WI38 (cell line): ENCODE data around the gene HTT-AS.
"Not testable (repeated sequence)": the region's sequence is repeated elsewhere in the genome, so short reads cannot be mapped to it uniquely, and the experiment has no call there.

ENCODE experiments used
- H3K4me3 ChIP-seq: 2 replicates; pipeline ENCODE4 v1.5.1; 2011; ENCODE audit warnings: low read depth, mild to moderate bottlenecking, control low read depth, low read length
- TF ChIP-seq, protein P1 (sequence below): IDR thresholded peaks from 2 replicates; pipeline ENCODE4 v1.5.1; 2012; ENCODE audit warnings: low read depth, mild to moderate bottlenecking, control low read depth, low read length

HTT-AS gene

DNA sequence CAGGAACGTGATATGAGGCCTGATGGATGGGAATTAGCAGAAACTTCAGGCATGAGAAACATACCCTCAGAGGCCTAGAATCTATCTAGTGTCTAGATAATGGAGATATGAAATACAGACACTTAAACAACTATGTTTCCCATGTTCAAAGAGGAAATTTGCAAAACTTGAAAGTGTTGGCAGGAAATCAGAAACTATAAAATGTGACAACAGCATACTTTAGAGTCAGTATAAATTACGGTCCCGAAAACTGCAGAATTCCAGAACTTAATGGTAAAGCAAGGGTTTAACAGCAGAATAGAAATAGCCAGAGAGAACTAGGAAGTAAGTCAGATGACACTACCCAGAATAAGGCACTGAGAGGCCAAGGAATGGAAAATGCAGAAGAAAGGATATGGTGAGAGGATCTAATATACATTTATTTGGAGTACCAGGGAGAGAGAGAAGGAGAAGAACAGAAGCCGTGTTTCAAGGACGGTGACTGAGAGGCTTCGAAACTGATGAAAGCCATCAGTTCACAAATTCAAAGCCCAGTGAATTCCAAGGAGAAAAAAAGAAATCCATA lies 7.4 kb downstream of the HTT-AS start:
- H3K4me3 ChIP-seq = no peak overlapping the region
- TF ChIP-seq, protein P1, sequence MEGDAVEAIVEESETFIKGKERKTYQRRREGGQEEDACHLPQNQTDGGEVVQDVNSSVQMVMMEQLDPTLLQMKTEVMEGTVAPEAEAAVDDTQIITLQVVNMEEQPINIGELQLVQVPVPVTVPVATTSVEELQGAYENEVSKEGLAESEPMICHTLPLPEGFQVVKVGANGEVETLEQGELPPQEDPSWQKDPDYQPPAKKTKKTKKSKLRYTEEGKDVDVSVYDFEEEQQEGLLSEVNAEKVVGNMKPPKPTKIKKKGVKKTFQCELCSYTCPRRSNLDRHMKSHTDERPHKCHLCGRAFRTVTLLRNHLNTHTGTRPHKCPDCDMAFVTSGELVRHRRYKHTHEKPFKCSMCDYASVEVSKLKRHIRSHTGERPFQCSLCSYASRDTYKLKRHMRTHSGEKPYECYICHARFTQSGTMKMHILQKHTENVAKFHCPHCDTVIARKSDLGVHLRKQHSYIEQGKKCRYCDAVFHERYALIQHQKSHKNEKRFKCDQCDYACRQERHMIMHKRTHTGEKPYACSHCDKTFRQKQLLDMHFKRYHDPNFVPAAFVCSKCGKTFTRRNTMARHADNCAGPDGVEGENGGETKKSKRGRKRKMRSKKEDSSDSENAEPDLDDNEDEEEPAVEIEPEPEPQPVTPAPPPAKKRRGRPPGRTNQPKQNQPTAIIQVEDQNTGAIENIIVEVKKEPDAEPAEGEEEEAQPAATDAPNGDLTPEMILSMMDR = no peak

DNA sequence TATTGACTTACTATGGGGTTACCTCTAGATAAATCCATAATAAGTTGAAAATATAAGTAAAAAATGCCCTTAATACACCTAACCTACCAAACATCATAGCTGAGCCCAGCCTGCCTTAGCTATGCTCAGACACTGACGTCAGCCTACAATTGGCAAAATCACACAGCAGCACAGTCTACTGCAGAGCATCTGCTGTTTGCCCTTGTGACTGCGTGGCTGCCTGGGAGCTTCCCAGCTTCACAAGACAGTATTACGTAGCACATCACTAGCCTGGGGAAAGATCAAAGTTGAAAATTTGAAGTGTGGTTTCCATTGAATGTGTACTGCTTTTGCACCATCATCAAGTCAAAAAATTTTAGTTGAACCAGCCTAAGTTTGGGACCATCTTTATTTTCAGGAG lies 8.8 kb downstream of the HTT-AS start:
- TF ChIP-seq, protein P1 = no peak
- H3K4me3 ChIP-seq = no peak overlapping the region

DNA sequence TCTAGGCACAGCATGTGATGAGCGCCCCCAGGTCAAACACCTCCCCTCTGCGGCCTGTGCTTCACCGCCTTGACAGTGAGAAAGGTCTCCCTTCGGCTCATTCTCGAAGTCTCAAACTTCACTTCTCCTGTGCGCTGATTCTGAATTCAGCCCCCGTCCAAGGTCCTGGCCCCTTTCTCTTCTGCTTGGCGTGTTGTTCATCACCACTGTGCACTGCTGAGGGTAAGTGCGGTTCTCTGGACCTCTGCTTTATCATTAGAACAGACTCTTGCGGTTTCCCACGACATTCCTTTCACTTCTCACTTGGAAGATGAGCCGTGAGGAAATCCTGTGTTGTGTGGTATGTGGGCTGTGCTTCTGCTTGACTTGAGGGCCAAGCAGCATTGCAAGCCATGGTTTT lies 11.9 kb downstream of the HTT-AS start:
- TF ChIP-seq, protein P1 = no peak

DNA sequence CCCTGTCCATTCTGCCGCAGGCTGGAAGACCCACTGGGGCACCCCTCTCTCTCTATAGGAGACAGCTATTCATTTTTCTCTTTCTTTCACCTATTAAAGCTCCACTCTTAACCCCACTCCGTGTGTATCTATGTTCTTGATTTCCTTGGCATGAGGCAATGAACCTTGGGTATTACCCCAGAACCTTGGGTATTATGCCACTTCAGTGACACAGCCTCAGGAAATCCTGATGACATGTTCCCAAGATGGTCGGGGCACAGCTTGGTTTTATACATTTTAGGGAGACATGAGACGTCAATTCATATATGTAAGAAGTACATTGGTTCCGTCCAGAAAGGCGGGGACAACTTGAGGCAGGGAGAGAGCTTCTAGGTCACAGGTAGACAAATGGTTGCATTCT lies 13.4 kb downstream of the HTT-AS start:
- TF ChIP-seq, protein P1 = no peak
- H3K4me3 ChIP-seq = no peak overlapping the region

More for the DNA sequence above, 11.9 kb downstream of the HTT-AS start:
- H3K4me3 ChIP-seq = no peak overlapping the region

DNA sequence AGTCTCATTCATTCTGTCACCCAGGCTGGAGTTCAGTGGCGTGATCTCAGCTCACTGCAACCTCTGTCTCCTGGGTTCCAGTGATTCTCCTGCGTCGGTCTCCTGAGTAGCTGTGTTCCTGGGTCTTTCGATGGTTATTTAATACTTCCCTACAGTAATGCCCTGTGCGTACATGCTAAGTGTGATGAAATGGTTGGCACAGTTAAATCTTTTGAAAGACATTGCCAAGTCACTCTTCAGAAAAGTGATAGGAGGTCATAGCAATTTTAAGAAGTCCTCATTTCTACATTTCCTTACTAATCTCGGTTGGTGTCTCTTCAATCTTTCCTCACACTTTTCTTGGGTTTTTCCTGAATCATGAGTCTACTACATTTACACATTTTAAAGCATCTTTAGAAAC lies 14.4 kb downstream of the HTT-AS start:
- no peak overlapping the region for H3K4me3 ChIP-seq
- TF ChIP-seq, protein P1 = no peak

DNA sequence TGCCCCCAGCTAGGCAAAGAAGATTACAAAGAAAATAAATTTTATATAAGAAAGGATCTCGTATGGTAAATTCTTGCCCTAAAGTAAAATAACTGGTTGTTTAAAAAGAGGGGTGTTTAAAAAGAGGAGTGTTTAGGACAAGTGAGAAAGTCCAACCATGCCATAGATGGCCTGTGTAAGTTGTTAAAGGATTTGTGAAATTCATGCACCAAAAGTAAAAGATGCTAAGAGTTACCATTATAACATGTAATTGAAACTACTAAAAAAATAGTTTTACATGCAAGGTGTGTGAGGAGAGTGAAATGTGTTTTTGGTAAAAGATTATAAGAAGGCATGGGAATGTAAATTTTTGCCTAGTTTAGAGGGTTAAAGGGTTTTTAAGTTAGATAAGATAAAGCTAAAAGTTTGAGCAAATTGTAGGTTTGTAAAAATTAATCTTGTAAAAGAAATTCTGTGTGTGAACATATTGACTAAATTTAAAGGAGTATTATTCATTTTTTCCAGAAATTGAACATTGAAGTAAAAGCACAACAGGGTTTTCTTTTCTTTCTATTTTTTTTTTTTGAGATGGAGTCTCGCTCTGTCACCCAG lies 20.1 kb downstream of the HTT-AS start:
- TF ChIP-seq, protein P1 = no peak
- no peak overlapping the region for H3K4me3 ChIP-seq

DNA sequence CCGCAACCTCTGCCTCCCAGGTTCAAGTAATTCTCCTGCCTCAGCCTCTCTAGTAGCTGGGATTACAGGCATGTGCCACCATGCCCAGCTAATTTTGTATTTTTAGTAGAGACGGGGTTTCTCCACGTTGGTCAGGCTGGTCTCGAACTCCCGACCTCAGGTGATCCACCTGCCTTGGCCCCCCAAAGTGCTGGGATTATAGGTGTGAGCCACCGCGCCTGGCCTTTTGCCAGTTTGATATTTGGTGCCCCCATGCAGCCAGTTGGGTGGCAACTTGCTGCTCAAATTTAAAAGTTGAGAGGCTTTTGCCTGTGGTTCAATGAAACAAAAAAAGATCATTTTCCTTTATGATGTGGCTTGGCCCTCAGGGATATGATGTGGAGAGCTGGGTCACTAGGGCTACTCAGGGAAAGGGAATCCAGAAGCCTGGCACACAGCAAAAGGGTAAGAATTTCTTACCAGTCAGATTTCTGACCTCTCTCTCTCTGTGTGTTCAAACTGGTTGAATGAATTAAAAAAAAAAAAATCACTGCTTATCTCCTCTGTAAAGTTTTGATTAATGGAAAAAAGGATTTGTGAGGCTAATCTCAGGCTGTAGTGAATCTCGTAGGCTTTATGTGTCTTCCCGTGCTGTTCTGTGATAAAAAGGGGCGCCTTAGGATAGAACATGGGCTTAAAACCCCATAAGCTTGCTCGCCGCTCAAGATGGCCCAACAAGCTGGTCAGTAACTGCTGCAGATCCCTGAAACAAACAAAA lies 23.0 kb downstream of the HTT-AS start:
- H3K4me3 ChIP-seq = not testable (repeated sequence)
